HG03280 (cell line): ENCODE results near the gene KBTBD3.
"Not testable (repeated sequence)": the region's sequence is repeated elsewhere in the genome, so short reads cannot be mapped to it uniquely, and the experiment has no call there.

Experiments used
- ATAC-seq: cut with Tn5 transposase; IDR thresholded peaks from one replicate; pipeline ENCODE4 v1.9.1; 2021; ENCODE audit warnings: mild to moderate bottlenecking, moderate library complexity; ENCODE audit not compliant: unreplicated experiment

Gene KBTBD3

DNA sequence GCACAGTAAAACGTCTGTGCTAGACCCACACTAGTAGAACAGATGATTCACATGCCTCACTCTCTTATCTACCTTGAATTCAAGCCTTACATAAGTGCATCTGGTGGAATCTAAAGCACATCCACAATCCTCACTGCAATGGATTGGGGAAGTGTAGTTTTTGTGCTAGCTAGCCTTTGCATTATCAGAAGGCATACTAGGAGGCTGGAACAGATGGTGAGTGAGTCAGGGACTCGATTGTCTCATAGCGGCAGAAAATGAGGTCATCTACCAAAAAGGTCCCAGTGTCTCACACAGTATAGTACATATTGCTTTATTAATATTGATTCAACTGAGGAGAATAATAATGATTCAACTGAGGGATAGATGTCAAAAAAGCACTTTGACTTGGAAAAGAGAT lies 64.4 kb downstream of the KBTBD3 start:
- ATAC-seq, result no peak

DNA sequence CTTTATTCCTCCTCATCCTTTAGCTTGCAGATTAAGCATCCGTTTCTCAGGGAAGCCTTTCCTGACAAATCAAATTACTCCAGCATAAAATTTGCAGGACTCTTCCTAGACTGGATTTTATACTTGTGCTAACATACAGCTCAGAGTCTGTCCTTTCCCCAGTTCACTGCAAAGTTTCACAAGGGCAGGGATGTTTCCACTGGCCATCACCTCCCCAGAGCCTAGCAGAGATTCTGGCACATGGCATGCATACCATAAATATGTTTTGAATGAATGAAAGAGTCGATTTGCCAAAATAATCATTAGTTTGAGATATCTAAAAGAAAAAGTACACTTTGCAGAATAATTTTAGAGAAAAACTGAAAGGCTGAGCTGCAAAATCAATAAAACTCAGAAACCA lies 65.7 kb downstream of the KBTBD3 start:
- ATAC-seq, result no peak

DNA sequence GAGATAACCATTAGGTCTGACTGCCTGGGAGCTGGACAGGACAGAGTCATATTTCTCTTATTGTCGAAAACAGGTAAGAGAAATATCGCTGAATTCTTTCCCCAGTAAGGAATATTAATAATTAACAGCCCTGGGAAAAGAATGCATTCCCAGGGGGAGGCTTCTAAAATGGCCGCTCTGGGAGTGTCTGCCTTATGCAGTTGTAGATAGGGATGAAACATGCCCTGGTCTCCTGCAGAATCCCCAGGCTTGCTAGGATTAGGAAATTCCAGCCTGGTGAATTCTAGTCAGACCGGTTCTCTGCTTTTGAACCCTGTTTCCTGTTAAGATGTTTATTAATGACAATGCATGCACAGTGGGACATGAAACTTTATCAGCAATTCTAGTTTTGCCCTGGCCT lies 74.1 kb downstream of the KBTBD3 start:
- ATAC-seq, result not testable (repeated sequence)

DNA sequence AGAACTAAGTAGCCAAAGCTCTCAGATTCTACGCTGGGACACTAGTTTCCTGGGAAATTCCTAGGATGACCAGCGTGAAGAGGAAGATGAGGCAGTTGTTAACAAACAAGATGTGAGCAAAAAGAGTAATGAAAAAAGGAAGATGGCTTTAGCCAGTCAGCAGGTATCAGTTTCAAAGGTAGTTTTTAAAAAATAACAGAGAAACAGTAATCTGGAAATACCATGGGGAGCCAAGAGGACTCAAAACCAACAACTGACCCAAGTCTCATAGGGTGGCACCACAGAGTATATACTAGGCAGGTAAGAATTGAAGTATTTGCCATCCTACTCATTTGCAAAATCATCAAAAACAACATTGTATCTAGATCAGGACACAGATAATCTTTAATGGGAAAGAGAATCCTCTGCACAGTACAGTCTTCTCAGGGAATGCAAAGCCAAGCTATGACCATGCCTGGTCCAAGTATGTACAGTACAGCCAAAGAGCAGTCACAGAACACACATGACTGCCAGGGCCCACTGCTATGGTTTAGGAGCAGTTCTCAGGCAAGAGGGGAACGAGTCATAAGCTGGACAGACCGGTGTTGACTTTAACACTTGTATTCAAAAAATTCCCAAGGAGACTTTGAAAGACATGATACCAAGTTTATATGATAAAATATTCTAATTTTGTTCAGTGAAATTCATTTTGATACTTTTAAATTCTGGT lies 75.7 kb downstream of the KBTBD3 start:
- peak; percentile 43 for ATAC-seq
